MV-4-11 (cell line): ENCODE results near the gene SPATA45.

Experiments used
- DNase-seq: peaks from one replicate; lab custom pipeline; 2025; lab: John Stamatoyannopoulos, UW

SPATA45 gene

GRCh38 chr1:212828395-212828794 is 19.1 kb downstream of the SPATA45 start:
- DNase-seq = no peak

- DNase-seq = no peak
Observed at GRCh38 chr1:212827831-212828278, 19.6 kb downstream of the SPATA45 start.

- DNase-seq = no peak
Observed at GRCh38 chr1:212827171-212827776, 20.2 kb downstream of the SPATA45 start.

GRCh38 chr1:212825798-212826452 is 21.5 kb downstream of the SPATA45 start:
- DNase-seq = no peak

GRCh38 chr1:212824201-212824600 is 23.2 kb downstream of the SPATA45 start:
- no peak for DNase-seq

- DNase-seq = no peak
Observed at GRCh38 chr1:212822956-212823355, 24.5 kb downstream of the SPATA45 start.

- no peak for DNase-seq
Observed at GRCh38 chr1:212820969-212821368, 26.5 kb downstream of the SPATA45 start.

GRCh38 chr1:212819726-212820125 is 27.7 kb downstream of the SPATA45 start:
- DNase-seq = no peak

- DNase-seq = no peak
Observed at GRCh38 chr1:212816567-212817278, 30.7 kb downstream of the SPATA45 start.

- DNase-seq = peak; percentile 21
Observed at GRCh38 chr1:212814537-212815334, 32.7 kb downstream of the SPATA45 start.

- DNase-seq = no peak
Observed at GRCh38 chr1:212805767-212806166, 41.7 kb downstream of the SPATA45 start.

- no peak for DNase-seq
Observed at GRCh38 chr1:212797681-212798080, 49.8 kb downstream of the SPATA45 start.

- DNase-seq = peak; percentile 99
Observed at GRCh38 chr1:212794561-212795014, 52.9 kb downstream of the SPATA45 start.

GRCh38 chr1:212792396-212792908 is 55.0 kb downstream of the SPATA45 start:
- DNase-seq = no peak

- DNase-seq = peak; percentile 86
Observed at GRCh38 chr1:212791676-212792395, 55.6 kb downstream of the SPATA45 start, which contains the start of the genes NSL1 and TATDN3. Gene NSL1 (minus strand): TSS chr1:212791777. CDS start chr1:212791763, 14 bp downstream. Gene TATDN3 (plus strand): TSS chr1:212791894. CDS start chr1:212791922, 28 bp downstream.

GRCh38 chr1:212791261-212791675 is 56.2 kb downstream of the SPATA45 start:
- peak; percentile 65 for DNase-seq

GRCh38 chr1:212785871-212786270 is 61.6 kb downstream of the SPATA45 start:
- no peak for DNase-seq

GRCh38 chr1:212783976-212784375 is 63.5 kb downstream of the SPATA45 start:
- no peak for DNase-seq

- DNase-seq = peak; percentile 88
Observed at GRCh38 chr1:212782422-212783154, 64.9 kb downstream of the SPATA45 start.

GRCh38 chr1:212781225-212781624 is 66.2 kb downstream of the SPATA45 start:
- no peak for DNase-seq
